Fibroblast of the aortic adventitia (primary cell): ENCODE results near the gene CD48. TPM values are rescaled to one million over a fixed set of nuclear protein-coding genes. Genes with fewer than 3 reads are reported as not detected.
"Not testable (repeated sequence)": the region's sequence is repeated elsewhere in the genome, so short reads cannot be mapped to it uniquely, and the experiment has no call there.

Source experiments
- DNase-seq: peaks from one replicate; pipeline ENCODE4 v3.0.0-alpha.2; 2010; ENCODE audit warnings: low read depth
- H3K4me3 ChIP-seq: 2 replicates; pipeline ENCODE4 v1.5.1; 2011; ENCODE audit warnings: low read depth, mild to moderate bottlenecking, control low read depth, low read length, moderate library complexity
- CTCF ChIP-seq: IDR thresholded peaks from 2 replicates; pipeline ENCODE4 v1.5.1; 2011; ENCODE audit warnings: mild to moderate bottlenecking, low read length, control low read depth, inconsistent platforms; ENCODE audit not compliant: insufficient read depth
- total RNA-seq: library from RNA; depleted of rRNA; stranded (reverse); fragments of >200 nt; gene quantifications from 2 replicates; pipeline ENCODE4 v1.2.3, GENCODE V29; 2012; ENCODE audit warnings: low replicate concordance

CD48 gene
- total RNA-seq, 1 donor, result not detected

GRCh38 chr1:160708801-160709200 lies 2.8 kb downstream of the CD48 start:
- TF ChIP-seq CTCF, result no peak
- no peak overlapping the region for H3K4me3 ChIP-seq
- DNase-seq, result no peak

- TF ChIP-seq CTCF, result no peak
- DNase-seq, result no peak
- no peak overlapping the region for H3K4me3 ChIP-seq
These were observed 3.5 kb downstream of the CD48 start for GRCh38 chr1:160708118-160708517.

GRCh38 chr1:160707236-160708064 lies 4.2 kb downstream of the CD48 start:
- no peak overlapping the region for H3K4me3 ChIP-seq
- DNase-seq, result no peak
- TF ChIP-seq CTCF, result no peak

- no peak overlapping the region for H3K4me3 ChIP-seq
- DNase-seq, result no peak
- TF ChIP-seq CTCF, result no peak
These were observed 4.9 kb downstream of the CD48 start for GRCh38 chr1:160706526-160707235.

GRCh38 chr1:160705742-160706141 lies 5.9 kb downstream of the CD48 start:
- DNase-seq, result no peak

GRCh38 chr1:160705212-160705621 lies 6.4 kb downstream of the CD48 start:
- not testable (repeated sequence) for DNase-seq, H3K4me3 ChIP-seq

More at GRCh38 chr1:160705742-160706141, 5.9 kb downstream of the CD48 start:
- H3K4me3 ChIP-seq, result no peak overlapping the region
- no peak for TF ChIP-seq CTCF

GRCh38 chr1:160704250-160704649 lies 7.4 kb downstream of the CD48 start:
- H3K4me3 ChIP-seq, result no peak overlapping the region
- DNase-seq, result no peak
- TF ChIP-seq CTCF, result no peak
